NCI-H69 (cell line): ENCODE measurements around the gene GRIN2A.

Experiments used
- DNase-seq: peaks from one replicate; lab custom pipeline; 2025; lab: John Stamatoyannopoulos, UW

The GRIN2A gene

DNA sequence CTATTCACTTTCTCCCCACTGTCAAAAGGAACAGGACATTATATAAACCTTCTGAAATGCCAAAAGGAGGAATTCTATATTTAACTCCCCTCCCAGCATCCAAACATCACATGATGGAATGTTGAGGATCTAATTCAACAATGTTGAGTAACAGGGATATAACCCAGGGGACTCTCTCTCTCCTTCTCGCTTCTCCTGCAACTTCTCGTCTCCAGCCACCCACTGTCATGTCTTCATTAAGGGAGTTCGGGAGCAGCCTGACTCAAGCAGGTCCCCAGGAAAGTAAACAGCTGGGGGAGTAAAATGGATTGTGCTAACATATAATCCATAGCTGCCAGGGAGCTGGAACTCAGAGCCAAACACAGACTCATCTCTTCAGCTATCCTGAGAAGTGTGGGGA is 51.7 kb downstream of the GRIN2A start:
- DNase-seq: no peak

- DNase-seq: no peak
These were observed 53.6 kb downstream of the GRIN2A start for GRCh38 chr16:10128397-10129258.

DNA sequence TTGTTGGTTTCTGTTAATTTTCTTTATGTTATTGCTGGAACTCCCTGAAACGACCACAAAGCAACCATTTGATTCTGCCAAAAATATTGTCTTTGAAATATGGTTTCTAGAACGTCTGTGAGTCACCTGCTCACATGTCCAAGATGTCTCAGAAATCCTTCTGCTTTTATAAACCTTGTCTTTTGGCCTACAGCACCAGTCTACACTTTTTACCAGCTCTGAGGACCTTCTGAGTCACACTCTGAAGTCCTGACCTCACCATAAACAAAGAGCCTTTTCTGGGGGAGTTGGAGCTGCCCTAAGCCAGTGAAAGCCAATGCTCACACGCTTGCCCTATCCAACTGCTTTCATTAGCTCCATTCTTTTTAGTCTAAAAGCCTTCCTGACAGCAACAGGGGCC is 55.5 kb downstream of the GRIN2A start:
- DNase-seq: no peak

DNA sequence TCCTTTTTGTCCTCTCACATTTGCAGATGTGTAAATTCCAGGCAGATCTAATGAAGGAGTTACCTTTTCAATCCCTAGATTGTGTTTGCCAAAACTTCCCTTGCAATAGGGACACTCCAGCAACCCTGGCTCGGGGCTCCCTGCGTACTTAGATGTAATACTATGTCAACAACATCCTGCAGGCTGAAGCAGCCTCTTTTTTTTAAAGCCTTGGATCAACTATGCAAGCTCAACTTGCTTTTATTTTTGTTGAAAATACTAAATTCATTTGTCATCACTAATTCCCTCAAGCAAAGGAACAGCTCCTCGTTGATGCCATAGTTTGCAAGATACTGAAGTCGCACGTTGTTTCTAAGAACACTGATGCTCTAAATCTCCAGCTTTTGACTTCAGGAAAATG is 59.1 kb downstream of the GRIN2A start:
- no peak for DNase-seq

DNA sequence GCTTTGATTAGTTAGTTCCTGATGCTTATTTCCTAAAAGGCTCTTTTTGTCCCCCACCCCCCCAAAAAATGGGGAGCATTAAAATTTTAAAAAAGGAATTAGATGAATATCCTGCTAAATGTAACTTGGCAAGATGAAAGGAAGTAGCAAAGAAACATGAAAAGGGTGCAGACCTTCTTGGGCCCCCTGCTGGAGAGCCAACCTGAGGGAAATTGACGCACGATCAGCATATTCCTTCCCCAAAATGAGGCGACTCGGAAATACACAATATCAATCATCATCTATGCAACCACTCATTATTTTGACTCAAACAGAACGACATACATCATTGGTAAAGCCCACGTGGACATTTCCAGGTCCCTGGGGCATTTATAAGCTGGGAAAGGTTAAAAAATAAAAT is 59.7 kb downstream of the GRIN2A start:
- DNase-seq: no peak

DNA sequence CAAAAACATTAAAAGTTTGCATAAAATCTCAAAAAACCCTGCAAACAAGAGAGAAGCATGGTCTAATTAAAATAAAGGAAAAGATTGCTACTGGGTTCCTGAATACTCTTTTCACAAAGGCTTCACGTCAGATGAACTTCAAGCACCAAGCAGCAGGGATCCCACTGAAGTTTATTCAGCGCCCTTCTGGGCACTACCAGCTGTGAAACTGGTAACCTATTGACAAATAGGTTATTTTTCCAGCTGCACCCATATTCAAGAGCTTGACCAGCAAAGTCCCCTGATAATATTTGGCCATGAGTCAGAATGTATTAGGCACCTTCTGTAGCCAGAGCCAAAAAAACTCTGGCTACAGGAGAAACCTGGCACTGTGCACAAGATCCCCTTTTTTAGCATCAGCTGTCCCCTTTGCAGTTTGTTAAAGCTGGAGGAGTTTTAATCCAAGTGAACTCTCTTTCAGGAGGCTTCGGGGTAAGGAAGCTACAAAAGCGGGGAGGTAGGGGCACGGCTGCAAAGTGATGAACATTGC is 60.3 kb downstream of the GRIN2A start:
- no peak for DNase-seq

GRCh38 chr16:10121491-10121890 is 60.7 kb downstream of the GRIN2A start:
- DNase-seq: no peak

- DNase-seq: no peak
These were observed 61.3 kb downstream of the GRIN2A start for GRCh38 chr16:10120953-10121352.

DNA sequence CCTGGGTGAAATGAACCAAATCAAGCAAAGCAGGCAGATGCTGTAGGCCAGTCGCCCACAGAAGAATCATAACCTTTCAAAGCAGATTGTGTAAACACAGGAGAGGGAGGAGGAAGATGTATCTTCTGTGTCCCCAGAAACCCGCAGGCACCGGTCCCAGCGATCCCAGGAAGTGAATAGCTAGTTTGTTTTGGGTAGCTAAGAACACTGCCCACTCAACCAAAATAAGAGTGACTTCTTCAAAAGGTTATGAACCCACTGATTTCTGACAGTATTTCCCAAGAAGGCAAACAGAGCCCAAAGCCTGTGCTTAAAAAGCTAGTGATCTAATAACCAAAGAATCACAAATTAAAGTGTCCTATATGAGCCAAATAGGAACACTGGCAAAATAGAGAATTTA is 67.8 kb downstream of the GRIN2A start:
- no peak for DNase-seq

DNA sequence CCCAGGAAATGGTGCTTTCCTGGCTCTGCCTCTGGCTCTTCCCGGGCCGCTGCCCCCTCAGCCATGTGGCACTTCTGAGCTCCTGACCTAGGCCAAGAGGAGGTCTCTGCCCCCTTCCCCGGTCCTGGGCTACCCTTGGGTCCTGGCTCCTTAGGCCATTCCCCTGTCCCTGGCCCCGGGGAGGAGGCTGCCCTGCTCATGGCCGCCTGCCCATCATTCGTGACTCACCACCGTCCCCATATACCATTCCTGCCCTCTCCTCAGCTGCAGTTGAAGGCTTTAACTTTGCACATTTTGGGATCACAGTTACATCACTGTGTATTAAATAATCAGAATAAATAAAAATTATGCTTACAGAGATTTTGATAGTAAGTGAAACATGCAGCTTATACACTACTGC is 69.0 kb downstream of the GRIN2A start:
- no peak for DNase-seq

DNA sequence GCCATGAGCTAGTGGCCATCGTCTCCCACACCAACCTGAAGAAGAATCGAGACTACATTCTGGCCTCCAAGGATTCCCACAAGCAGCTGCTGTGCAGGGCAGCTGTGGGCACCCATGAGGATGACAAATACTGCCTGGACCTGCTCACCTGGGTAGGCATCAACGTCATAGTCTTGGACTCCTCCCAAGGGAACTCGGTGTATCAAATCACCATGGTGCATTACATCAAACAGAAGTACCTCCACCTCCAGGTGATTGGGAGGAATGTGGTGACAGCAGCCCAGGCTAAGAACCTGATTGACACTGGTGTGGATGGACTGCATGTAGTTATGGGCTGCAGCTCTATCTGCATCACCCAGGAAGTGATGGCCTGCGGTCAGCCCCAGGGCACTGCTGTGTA is 70.2 kb downstream of the GRIN2A start:
- DNase-seq: no peak

GRCh38 chr16:10111156-10111761 is 71.0 kb downstream of the GRIN2A start:
- no peak for DNase-seq

- no peak for DNase-seq
These were observed 71.7 kb downstream of the GRIN2A start for GRCh38 chr16:10110552-10110951.

- DNase-seq: no peak
These were observed 75.1 kb downstream of the GRIN2A start for GRCh38 chr16:10107081-10107480.

DNA sequence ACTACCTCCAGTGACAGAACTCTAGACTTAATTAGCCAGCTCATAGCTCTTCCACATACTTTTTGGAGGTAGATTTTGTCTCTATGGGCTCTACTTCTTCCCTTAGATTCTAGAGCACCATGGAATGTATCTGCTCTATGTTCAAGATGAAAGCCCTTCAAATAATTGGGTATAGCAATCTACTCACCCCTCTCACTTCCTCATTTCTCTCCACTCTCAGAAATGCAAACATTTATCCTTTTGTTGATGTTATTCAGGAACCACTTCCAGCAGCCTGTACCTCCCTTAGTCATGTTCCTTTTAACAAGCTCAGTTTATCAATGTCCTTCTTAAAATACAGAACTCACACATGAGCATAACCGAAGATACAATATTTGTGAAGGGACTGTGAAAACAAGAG is 78.5 kb downstream of the GRIN2A start:
- DNase-seq: no peak

DNA sequence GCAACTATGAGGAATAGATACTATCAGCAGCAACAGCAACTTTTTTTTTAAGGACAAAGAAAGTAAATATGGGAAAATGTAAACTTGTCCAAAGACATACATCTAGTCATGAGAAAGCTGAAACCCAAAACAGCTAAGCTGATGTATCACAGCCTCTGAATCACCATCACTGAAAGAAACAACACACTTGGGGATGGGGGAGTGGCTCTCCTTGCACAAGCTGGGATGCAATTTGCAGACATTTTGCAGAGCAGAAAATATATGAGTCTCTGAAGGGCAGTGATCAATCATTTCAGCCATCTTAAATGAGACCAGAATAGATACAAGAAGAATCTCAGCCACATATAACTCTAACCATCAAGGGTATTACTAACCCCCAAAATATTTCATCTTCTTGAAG is 79.1 kb downstream of the GRIN2A start:
- no peak for DNase-seq

- DNase-seq: no peak
These were observed 81.4 kb downstream of the GRIN2A start for GRCh38 chr16:10100829-10101228.

- DNase-seq: no peak
These were observed 83.2 kb downstream of the GRIN2A start for GRCh38 chr16:10098991-10099390.

DNA sequence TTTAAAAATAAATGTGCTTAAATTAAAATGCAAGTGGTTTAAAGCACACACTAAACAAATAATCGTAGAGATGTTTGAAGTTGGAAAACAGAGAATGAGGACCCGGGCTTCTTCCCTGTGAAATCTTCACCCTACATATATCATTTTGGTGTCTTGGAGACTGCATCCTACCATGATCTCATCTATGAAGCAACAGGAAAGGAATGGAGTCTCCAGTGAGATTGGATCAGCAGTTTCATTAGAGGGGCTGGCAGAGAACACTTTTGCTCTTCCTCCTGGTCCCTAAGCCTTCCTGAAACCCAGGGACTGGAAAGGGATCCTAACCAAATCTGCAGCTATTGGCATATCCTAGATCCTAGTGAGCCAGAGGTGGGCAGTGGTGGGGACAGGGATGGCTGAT is 85.0 kb downstream of the GRIN2A start:
- no peak for DNase-seq

DNA sequence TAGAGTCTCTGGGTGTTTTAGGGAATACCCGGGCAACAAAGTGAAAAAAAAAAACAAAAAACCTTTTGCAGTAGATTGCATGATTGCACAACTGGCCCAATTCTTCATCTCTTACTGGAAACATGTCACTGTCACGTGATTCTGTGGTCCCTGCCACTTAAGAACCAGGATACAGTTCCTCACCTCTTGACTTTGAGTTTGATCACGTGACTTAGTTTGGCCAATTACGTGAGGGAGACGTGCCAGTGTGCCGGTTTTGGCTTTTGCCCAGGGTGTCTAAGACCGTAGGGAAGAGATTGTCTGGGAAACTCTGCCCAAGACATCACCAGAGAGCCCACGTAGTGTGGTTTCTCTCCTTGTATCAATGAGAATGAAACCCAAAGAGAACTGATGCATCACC is 88.7 kb downstream of the GRIN2A start:
- DNase-seq: no peak

DNA sequence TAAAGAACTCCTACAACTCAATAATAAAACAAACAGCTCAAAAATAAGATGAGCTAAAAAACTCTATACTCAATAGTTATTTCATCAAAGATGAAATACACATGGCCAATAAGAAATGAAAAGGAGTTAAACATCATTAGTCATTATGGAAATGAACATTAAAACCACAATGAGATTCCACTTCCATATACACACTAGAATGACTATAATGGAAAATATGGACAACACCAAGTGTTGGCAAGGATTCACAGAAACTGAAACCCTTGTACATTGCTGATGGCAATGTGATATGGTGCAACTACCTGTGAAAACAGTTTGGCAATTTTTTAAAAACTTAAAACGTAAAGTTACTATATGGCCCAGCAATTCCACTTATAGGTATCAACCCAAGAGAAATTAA is 91.4 kb downstream of the GRIN2A start:
- no peak for DNase-seq

- no peak for DNase-seq
These were observed 93.8 kb downstream of the GRIN2A start for GRCh38 chr16:10088380-10088793.

- DNase-seq: no peak
These were observed 95.1 kb downstream of the GRIN2A start for GRCh38 chr16:10087151-10087550.

DNA sequence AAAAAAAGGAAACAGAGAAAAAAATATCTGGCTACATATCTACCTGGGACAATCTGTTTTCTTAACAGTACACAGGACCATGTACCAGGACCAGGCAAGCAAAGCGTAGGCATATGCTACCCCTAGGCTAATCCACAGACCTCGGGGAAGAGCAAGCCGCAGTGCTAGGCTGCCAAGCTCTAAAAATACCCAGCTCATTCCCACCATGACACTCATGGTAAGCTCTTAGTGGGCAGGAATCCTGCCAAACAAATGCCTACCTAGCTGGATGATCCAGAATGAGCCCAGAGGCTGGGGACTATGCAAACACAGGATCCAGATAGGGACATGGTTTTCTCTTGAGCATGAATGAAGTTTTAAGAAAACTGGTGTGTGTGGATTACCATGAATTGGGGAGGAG is 95.6 kb downstream of the GRIN2A start:
- no peak for DNase-seq
